ENCODE measurements around the gene ZC3H15. TPM values are rescaled to one million over a fixed set of nuclear protein-coding genes. Genes with fewer than 3 reads are reported as not detected.

The ZC3H15 gene
- total and polyA plus RNA-seq, 2 of the 8 experiments (the other 6 are each of a cell fraction or from before 2014, with no cell fraction given) = 32.0 to 80.8 TPM

- Histone ChIP-seq H3K4me1 (replicated peaks in 1 of 4; ENCODE audit: control insufficient read depth in 3 of 4, insufficient read depth in 4 of 4, low read length in 3 of 4) (no peaks in the 10 kb centered on the region), H2AK5ac (ENCODE audit: low read depth, low read length) (no peak overlapping the region), H3K23me2 (ENCODE audit: low read depth, low read length) (no peaks in the 10 kb centered on the region; the same call in 1 of the 2 replicates), H3K27me3 (replicated peaks in 1 of 4; ENCODE audit: control insufficient read depth in 3 of 4, extremely low read depth in 1 of 4, insufficient read depth in 3 of 4, low read length in 3 of 4) (peaks cover 0 to 1% (median 0%) of the 10 kb centered on the region in 4 experiments; a peak in 1 of 7 replicates), H2BK15ac (ENCODE audit: low read length) (no peak overlapping the region), H4K8ac (ENCODE audit: extremely low read depth, insufficient read depth, low read length) (no peak overlapping the region), H3K14ac (ENCODE audit: insufficient read length) (peak overlapping the region; percentile 80), H3K9ac (replicated peaks in 1 of 4; ENCODE audit: extremely low read depth in 1 of 4, low read depth in 3 of 4, low read length in 3 of 4) (no peak overlapping the region), H2BK12ac (ENCODE audit: low read depth, low read length) (no peak overlapping the region), H3K18ac (ENCODE audit: extremely low read depth, low read length) (no peak overlapping the region), H3K79me2 (ENCODE audit: control insufficient read depth in 1 of 2, insufficient read depth in 2 of 2, low read length in 2 of 2) (no peaks in the 10 kb centered on the region), H3K4me2 (ENCODE audit: insufficient read depth in 1 of 2, low read depth in 2 of 2, low read length in 2 of 2) (no peak overlapping the region), H2BK20ac (ENCODE audit: low read length) (no peak overlapping the region), H2BK5ac (ENCODE audit: low read depth, low read length) (no peak overlapping the region), H3K23ac (ENCODE audit: insufficient read length) (no peak overlapping the region), H4K5ac (ENCODE audit: insufficient read length, low read depth, low read length) (no peak overlapping the region), H3K36me3 (ENCODE audit: control insufficient read depth in 2 of 4, insufficient read depth in 4 of 4, low read length in 3 of 4) (no peaks in the 10 kb centered on the region), H2AFZ (ENCODE audit: low read length) (no peak overlapping the region), H3K4ac (replicated peaks; ENCODE audit: insufficient read length, low read depth, low read length) (no peak overlapping the region), H3K27ac (ENCODE audit: low read depth, low read length) (no peak overlapping the region), H2BK120ac (replicated peaks; ENCODE audit: low read depth, low read length) (no peak overlapping the region), H4K20me1 (replicated peaks in 1 of 2; ENCODE audit: control insufficient read depth in 1 of 2, insufficient read depth in 2 of 2, low read length in 2 of 2) (no peaks in the 10 kb centered on the region), H3K4me3 (ENCODE audit: extremely low read depth in 1 of 4, insufficient read depth in 2 of 4, low read depth in 3 of 4, low read length in 4 of 4) (no peak overlapping the region), H3K9me3 (ENCODE audit: insufficient read depth in 2 of 2, low read depth in 1 of 2, low read length in 1 of 2) (no peaks in the 10 kb centered on the region), H4K91ac (replicated peaks; ENCODE audit: insufficient read length, low read length) (no peak overlapping the region), H3K79me1 (ENCODE audit: low read depth, low read length) (no peaks in the 10 kb centered on the region), H3K56ac (replicated peaks; ENCODE audit: insufficient read length, low read depth, low read length) (no peak overlapping the region)
- DNase-seq (ENCODE audit: low read depth in 1 of 2, low spot score in 2 of 2) (no peak), FAIRE-seq (no peak)
- WGBS, 2 experiments (ENCODE audit: extremely low coverage in 1 of 2, insufficient coverage in 1 of 2, insufficient read length in 1 of 2, insufficient replicate concordance in 2 of 2, low coverage in 1 of 2, low lambda C conversion rate in 2 of 2, missing lambda C conversion rate in 1 of 2) = 71% methylated on average over 1 of the region's 1 CpG; no CpG with 5 or more reads in 1 of the 2 experiments
- TF ChIP-seq EGR1 (IDR thresholded peaks at IDR 0.05; ENCODE audit: borderline replicate concordance, low read depth, low read length) (no peak), NRF1 (IDR thresholded peaks at IDR 0.05; ENCODE audit: low read depth, low read length) (no peak), HDAC2 (IDR thresholded peaks at IDR 0.05; ENCODE audit: borderline replicate concordance in 1 of 2, low read depth in 2 of 2, low read length in 2 of 2) (no peak), MAFK (IDR thresholded peaks at IDR 0.05; ENCODE audit: low read depth, low read length) (no peak), ASH2L (IDR thresholded peaks at IDR 0.05; ENCODE audit: low read length) (no peak), BCL11A (IDR thresholded peaks at IDR 0.05; ENCODE audit: low read depth in 2 of 2, low read length in 2 of 2) (no peak), SP4 (IDR thresholded peaks at IDR 0.05; ENCODE audit: low read length) (no peak), TEAD4 (IDR thresholded peaks at IDR 0.05; ENCODE audit: low read depth, low read length) (no peak), CEBPB (IDR thresholded peaks at IDR 0.05; ENCODE audit: low read depth, low read length) (no peak), SP2 (IDR thresholded peaks at IDR 0.05; ENCODE audit: low read length) (no peak), POLR2A (IDR thresholded peaks at IDR 0.05; ENCODE audit: control extremely low read depth in 1 of 2, low read depth in 2 of 2, low read length in 2 of 2) (no peak), RXRA (IDR thresholded peaks at IDR 0.05; ENCODE audit: insufficient read depth, low read depth, low read length) (no peak), SUZ12 (IDR thresholded peaks at IDR 0.05; ENCODE audit: low read length) (no peak), TAF7 (optimal IDR thresholded peaks at IDR 0.05; ENCODE audit: borderline replicate concordance, low read depth, low read length) (no peak)
- ChIA-PET POLR2A (ENCODE audit: partially characterized antibody) (no interaction called here), CTCF (ENCODE audit: partially characterized antibody) (no interaction called here)
These were observed 46.8 kb downstream of the ZC3H15 start for GRCh38 chr2:186532891-186533290.

All from H1 (cell line).